ENCODE results near the gene ANKRD63.

Gene ANKRD63

DNA sequence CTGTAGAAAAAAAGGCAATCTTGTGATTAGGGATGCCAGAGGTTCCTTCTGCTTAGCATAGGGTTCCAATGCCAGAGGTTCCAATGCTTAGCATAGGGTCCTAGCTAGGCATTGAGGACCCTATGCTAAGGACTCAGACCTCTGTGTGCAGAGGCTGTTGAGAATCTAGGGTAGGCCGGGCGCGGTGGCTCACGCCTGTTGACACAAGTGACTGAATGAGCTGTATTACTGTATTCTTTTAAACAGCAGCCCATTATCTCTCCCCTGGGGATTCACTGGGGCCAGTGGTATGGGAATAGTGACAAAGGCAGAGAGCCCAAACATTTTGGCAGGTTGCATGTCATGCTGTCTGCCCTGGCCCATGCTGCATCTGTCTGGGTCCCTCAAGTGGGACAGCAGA is 27.8 kb downstream of the ANKRD63 start:
- Histone ChIP-seq H3K4me3 (ENCODE audit: low read depth, low read length, poor library complexity, severe bottlenecking) (no peak overlapping the region), H3K9me2 (ENCODE audit: low read depth, low read length) (no peaks in the 10 kb centered on the region), H3K4me2 (ENCODE audit: low read length) (no peak overlapping the region), H3K27ac (ENCODE audit: low read depth, low read length, poor library complexity, severe bottlenecking) (no peak overlapping the region), H3K9ac (ENCODE audit: low read length) (no peak overlapping the region), H3K36me3 (ENCODE audit: insufficient read depth, low read length) (no peaks in the 10 kb centered on the region), H3K9me3 (ENCODE audit: low read length) (no peaks in the 10 kb centered on the region), H4K20me1 (ENCODE audit: insufficient read depth, low read length) (no peaks in the 10 kb centered on the region), H2AFZ (ENCODE audit: low read length) (no peak overlapping the region), H3K27me3 (ENCODE audit: insufficient read depth, low read length) (peaks cover 11% of the 10 kb centered on the region), H3K79me2 (ENCODE audit: insufficient read depth, low read length) (no peaks in the 10 kb centered on the region), H3K4me1 (ENCODE audit: insufficient read depth, low read length, severe bottlenecking) (peaks cover 3% of the 10 kb centered on the region), H3F3A (ENCODE audit: insufficient read depth, low read length) (no peaks in the 10 kb centered on the region)
- no peak for TF ChIP-seq EZH2 (IDR thresholded peaks at IDR 0.05; ENCODE audit: borderline replicate concordance, low read length)
- TF ChIP-seq, protein P1, sequence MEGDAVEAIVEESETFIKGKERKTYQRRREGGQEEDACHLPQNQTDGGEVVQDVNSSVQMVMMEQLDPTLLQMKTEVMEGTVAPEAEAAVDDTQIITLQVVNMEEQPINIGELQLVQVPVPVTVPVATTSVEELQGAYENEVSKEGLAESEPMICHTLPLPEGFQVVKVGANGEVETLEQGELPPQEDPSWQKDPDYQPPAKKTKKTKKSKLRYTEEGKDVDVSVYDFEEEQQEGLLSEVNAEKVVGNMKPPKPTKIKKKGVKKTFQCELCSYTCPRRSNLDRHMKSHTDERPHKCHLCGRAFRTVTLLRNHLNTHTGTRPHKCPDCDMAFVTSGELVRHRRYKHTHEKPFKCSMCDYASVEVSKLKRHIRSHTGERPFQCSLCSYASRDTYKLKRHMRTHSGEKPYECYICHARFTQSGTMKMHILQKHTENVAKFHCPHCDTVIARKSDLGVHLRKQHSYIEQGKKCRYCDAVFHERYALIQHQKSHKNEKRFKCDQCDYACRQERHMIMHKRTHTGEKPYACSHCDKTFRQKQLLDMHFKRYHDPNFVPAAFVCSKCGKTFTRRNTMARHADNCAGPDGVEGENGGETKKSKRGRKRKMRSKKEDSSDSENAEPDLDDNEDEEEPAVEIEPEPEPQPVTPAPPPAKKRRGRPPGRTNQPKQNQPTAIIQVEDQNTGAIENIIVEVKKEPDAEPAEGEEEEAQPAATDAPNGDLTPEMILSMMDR (IDR thresholded peaks at IDR 0.05; ENCODE audit: low read length), result no peak

DNA sequence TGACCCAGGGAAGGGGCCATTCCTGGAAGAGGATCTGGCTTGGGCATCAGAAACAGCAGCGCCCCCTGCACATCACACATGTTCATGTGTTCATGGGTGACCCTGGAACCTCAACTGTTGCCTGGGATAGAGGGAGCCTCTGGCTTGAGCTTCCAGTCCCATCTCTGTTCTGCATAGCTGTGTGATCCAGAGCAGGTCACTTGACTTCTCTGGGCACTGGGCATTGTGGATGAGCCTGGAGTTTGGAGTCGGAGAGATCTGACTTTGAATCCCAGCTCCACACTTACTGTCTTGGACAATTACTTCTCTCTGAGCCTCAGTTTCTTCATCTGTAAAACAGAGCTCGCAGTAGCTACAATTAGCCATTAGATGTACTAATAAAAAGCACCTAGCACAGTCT is 28.4 kb downstream of the ANKRD63 start:
- Histone ChIP-seq H3K4me1 (ENCODE audit: insufficient read depth, low read length, severe bottlenecking) (peaks cover 3% of the 10 kb centered on the region), H3K4me3 (ENCODE audit: low read depth, low read length, poor library complexity, severe bottlenecking) (no peak overlapping the region), H4K20me1 (ENCODE audit: insufficient read depth, low read length) (no peaks in the 10 kb centered on the region), H3K9ac (ENCODE audit: low read length) (no peak overlapping the region), H3K79me2 (ENCODE audit: insufficient read depth, low read length) (no peaks in the 10 kb centered on the region), H3K27ac (ENCODE audit: low read depth, low read length, poor library complexity, severe bottlenecking) (no peak overlapping the region), H3K27me3 (ENCODE audit: insufficient read depth, low read length) (peaks cover 11% of the 10 kb centered on the region), H2AFZ (ENCODE audit: low read length) (no peak overlapping the region), H3K9me3 (ENCODE audit: low read length) (no peaks in the 10 kb centered on the region), H3K36me3 (ENCODE audit: insufficient read depth, low read length) (no peaks in the 10 kb centered on the region), H3K9me2 (ENCODE audit: low read depth, low read length) (no peaks in the 10 kb centered on the region), H3F3A (ENCODE audit: insufficient read depth, low read length) (no peaks in the 10 kb centered on the region), H3K4me2 (ENCODE audit: low read length) (no peak overlapping the region)
- TF ChIP-seq EZH2 (IDR thresholded peaks at IDR 0.05; ENCODE audit: borderline replicate concordance, low read length), result no peak
- TF ChIP-seq, protein P1 (IDR thresholded peaks at IDR 0.05; ENCODE audit: low read length), result no peak

DNA sequence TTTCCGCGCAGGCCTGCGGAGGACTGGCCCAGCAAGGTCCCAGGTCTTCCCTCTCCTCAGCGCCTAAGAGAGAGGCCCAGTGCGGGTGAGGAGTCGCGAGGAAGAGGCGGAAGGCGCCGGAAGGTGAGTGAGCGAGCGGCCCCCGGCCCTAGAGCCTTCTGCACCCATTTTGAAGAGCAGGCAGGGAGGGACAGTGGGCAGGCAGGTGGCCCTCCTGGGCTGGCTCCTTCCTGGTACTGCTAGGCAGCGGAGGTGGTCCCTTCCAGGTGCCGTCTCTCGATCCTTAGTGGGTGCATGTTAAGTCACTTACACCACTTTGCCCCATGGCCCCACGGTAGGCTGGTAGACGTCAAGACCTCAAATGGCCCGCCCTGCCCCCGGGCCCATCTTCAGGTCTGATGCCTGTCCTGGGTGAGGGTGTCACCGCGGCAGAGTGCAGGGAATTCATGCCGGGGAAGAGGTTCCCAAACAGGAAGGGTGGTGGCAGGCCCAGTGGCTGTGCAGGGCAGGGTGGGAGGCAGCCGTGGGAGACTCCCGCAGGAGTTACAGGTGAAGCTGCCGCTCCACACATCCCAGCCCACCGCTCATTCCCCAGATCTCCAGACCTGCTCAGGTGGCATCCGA is 29.6 kb downstream of the ANKRD63 start:
- no peaks in the 10 kb centered on the region for H3K36me3 ChIP-seq (ENCODE audit: insufficient read depth, low read length)
- TF ChIP-seq, protein P1 (IDR thresholded peaks at IDR 0.05; ENCODE audit: low read length), result no peak
- TF ChIP-seq EZH2 (IDR thresholded peaks at IDR 0.05; ENCODE audit: borderline replicate concordance, low read length), result no peak
- H3K79me2 ChIP-seq (ENCODE audit: insufficient read depth, low read length), result no peaks in the 10 kb centered on the region
- no peak overlapping the region for H2AFZ ChIP-seq (ENCODE audit: low read length)
- H3F3A ChIP-seq (ENCODE audit: insufficient read depth, low read length), result no peaks in the 10 kb centered on the region
- H4K20me1 ChIP-seq (ENCODE audit: insufficient read depth, low read length), result no peaks in the 10 kb centered on the region
- peak overlapping the region; percentile 55 for H3K4me3 ChIP-seq (ENCODE audit: low read depth, low read length, poor library complexity, severe bottlenecking)
- no peak overlapping the region; the same call in 1 of the 2 replicates for H3K9ac ChIP-seq (ENCODE audit: low read length)
- H3K27ac ChIP-seq (ENCODE audit: low read depth, low read length, poor library complexity, severe bottlenecking), result no peak overlapping the region
- peaks cover 11% of the 10 kb centered on the region for H3K27me3 ChIP-seq (ENCODE audit: insufficient read depth, low read length)
- peaks cover 3% of the 10 kb centered on the region for H3K4me1 ChIP-seq (ENCODE audit: insufficient read depth, low read length, severe bottlenecking)
- H3K9me3 ChIP-seq (ENCODE audit: low read length), result no peaks in the 10 kb centered on the region
- H3K9me2 ChIP-seq (ENCODE audit: low read depth, low read length), result no peaks in the 10 kb centered on the region
- H3K4me2 ChIP-seq (ENCODE audit: low read length), result peak overlapping the region; percentile 61
